BLaER1 treated with 17β-estradiol and CSF1 and Interleukin-3, amounts not matched to agents 10 nM and 100 nM (cell line): ENCODE results near the gene CCL16.

ENCODE experiments used
- H3K27ac ChIP-seq, 11 experiments: shearing (Covaris generic); formaldehyde crosslinking; 2 replicates each; pipeline ENCODE4 v1.8.1; 2022
- H3K27me3 ChIP-seq, 11 experiments: shearing (Covaris generic); formaldehyde crosslinking; 2 replicates each; pipeline ENCODE4 v1.8.1; 2022
- H3K36me3 ChIP-seq, 11 experiments: shearing (Covaris generic); formaldehyde crosslinking; 2 replicates each; pipeline ENCODE4 v1.8.1; 2022
- H3K4me1 ChIP-seq, 10 experiments: shearing (Covaris generic); formaldehyde crosslinking; 2 replicates each; pipeline ENCODE4 v1.8.1; 2022
- H3K4me2 ChIP-seq, 11 experiments: shearing (Covaris generic); formaldehyde crosslinking; 2 replicates each; pipeline ENCODE4 v1.8.1; 2022
- H3K4me3 ChIP-seq, 10 experiments: shearing (Covaris generic); formaldehyde crosslinking; 2 replicates each; pipeline ENCODE4 v1.8.1; 2022
- H3K9ac ChIP-seq, 11 experiments: shearing (Covaris generic); formaldehyde crosslinking; 2 replicates each; pipeline ENCODE4 v1.8.1; 2022
- H3K9me3 ChIP-seq, 11 experiments: shearing (Covaris generic); formaldehyde crosslinking; replicated peaks in 1 of 11; 2 replicates each; pipeline ENCODE4 v1.8.1; 2022
- H4K20me1 ChIP-seq, 11 experiments: shearing (Covaris generic); formaldehyde crosslinking; 2 replicates each; pipeline ENCODE4 v1.8.1; 2022
- Cebpa-rat ChIP-seq, 11 experiments: shearing (Covaris generic); IDR thresholded peaks; 2 replicates each; pipeline ENCODE4 v1.8.1; 2022

Gene CCL16

DNA sequence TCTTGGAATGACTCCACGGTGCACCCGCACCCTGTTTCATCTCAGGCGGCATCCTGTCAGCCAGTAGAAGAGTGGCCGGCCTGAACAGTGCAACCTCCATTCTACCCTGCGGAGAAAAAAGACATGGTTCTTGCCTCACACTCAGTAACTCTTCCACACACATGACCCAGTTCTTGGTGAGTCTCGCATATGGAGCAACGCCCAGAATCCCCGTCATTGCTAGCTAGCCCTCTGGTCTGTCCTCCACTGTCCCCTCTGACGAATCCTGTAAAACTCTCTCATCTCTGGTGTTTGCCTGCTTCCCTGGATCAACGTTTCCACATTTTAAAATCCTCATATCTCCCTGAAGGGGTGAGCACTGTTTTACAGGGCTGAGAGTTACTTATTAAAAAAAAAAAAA is 46.5 kb downstream of the CCL16 start:
- no peak overlapping the region for H3K4me2 ChIP-seq
- H3K27me3 ChIP-seq, result 0 out of 22 replicates have a peak, but pooled peaks cover 0 to 4% (median 0%) of the 10 kb centered on the region in 11 experiments
- H3K4me1 ChIP-seq, result peaks cover 12 to 19% (median 16%) of the 10 kb centered on the region in 10 experiments
- no peak overlapping the region for H3K9ac ChIP-seq
- no peaks in the 10 kb centered on the region for H4K20me1 ChIP-seq
- TF ChIP-seq Cebpa-rat (IDR thresholded peaks at IDR 0.05), result no peak
- H3K9me3 ChIP-seq, result no peaks in the 10 kb centered on the region; a peak in 1 of 22 replicates
- no peaks in the 10 kb centered on the region for H3K36me3 ChIP-seq
- no peak overlapping the region for H3K4me3 ChIP-seq
- no peak overlapping the region for H3K27ac ChIP-seq

DNA sequence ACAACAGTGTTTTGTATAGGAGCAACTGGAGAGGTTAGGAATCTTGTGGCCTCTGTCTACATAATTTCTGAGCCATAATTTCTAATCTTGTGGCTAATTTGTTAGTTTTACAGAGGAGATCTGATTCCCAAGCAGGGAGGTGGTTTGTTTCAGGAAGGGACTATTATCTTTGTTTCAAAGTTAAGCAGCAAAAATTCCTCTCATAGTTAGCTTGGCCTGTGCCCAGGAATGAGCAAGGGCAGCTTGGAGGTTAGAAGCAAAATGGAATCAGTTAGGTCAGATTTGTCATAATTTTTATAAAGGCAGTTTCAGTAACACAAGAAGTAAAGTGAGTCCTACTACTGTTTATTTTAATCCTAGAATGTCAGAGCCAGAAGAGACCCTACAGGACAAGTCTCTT is 48.7 kb downstream of the CCL16 start:
- no peaks in the 10 kb centered on the region for H3K36me3 ChIP-seq

DNA sequence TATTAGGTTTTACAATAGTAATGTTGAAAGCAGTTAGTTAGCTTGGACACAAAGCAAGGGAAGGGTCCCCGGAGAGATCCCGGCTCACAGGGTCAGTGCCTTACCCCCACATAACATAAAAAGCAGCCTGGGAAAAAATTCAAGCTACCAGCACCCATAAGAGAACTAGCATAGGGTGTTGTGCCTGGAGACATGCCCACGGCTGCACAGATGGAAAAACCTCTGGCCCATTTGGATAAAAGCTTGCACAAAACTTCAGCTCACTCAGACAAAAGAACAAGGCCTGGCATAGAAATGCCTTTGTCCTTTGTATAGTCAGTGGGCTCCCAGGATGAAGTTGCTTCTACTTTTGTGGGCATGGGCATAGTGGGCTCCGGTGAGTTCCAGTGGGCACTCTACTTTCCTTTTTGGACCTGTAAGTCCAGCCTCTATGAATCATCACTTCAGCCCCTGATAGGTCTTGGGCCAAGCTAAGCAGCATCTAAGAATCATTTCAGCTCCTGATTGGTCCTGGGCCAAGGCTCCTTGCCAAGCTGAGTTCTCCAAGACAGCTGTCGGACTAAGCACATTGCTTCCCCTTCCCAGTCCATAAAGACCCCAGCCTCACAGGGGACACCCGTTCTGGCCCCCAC is 49.4 kb downstream of the CCL16 start:
- 0 out of 22 replicates have a peak overlapping the region, but pooled peaks of 1 of the 11 experiments have one; percentile 90 for H3K4me2 ChIP-seq
- no peak overlapping the region for H3K9ac ChIP-seq
- no peaks in the 10 kb centered on the region for H3K36me3 ChIP-seq

More for the DNA sequence above, 48.7 kb downstream of the CCL16 start:
- Histone ChIP-seq H3K4me1 (peaks cover 13 to 23% (median 19%) of the 10 kb centered on the region in 10 experiments), H3K9ac (no peak overlapping the region), H3K4me3 (no peak overlapping the region), H3K9me3 (no peaks in the 10 kb centered on the region; a peak in 1 of 22 replicates), H3K27ac (no peak overlapping the region), H3K4me2 (no peak overlapping the region), H3K27me3 (0 out of 22 replicates have a peak, but pooled peaks cover 0 to 4% (median 0%) of the 10 kb centered on the region in 11 experiments), H4K20me1 (no peaks in the 10 kb centered on the region)
- TF ChIP-seq Cebpa-rat (IDR thresholded peaks at IDR 0.05), result no peak

DNA sequence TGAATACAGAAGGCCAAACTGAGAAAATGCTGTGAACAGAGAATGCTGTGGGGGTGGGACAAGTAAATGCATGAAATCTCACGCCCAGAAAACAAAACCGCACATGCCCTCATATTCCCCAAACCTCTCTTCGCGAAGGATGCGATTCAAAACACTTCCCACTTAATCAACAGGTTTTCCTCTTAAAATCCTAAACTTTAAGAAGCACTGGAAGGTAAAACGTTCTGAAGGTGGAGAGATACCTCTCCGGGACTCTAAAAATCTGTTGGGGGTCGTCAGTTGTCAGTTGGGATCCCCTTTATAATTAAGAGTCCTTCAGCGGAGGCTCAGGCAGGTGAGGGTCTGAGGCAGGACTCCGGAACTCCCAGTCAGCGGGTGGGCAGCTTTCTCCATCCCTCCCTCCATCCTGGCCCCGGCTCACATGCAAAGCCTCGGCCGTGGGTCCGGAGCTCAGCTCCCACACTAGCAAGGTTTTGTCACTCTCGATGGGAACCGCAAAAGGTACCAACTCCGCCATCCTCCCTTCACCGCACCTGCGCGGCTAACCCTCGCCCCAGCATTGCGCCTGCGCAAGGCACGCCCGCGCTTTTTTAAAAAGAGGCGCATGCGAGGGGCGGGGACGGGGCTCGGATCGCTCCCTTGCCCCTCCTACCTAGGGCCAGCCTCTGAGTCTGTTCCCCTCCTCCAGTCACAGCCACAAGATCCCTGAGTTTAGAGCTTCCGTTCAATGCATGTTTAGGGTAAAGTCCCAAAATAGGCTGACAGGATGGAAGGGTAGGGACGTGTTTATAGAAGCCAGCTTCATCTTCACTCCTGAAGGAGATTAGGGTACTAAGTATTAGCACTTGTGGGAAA is 50.9 kb downstream of the CCL16 start, which contains the start of gene RDM1:
TSS of gene RDM1 (minus strand) at position 563 of the 855 bp plus-strand sequence. CDS start at position 517, 46 bp downstream.
- Histone ChIP-seq H3K36me3 (no peaks in the 10 kb centered on the region), H4K20me1 (no peaks in the 10 kb centered on the region), H3K27ac (peak within 1 kb of the TSS in 7 of 11 experiments; percentile 4 to 53 (median 38); a peak in 11 of 22 replicates), H3K27me3 (0 out of 22 replicates have a peak, but pooled peaks cover 0 to 4% (median 0%) of the 10 kb centered on the region in 11 experiments), H3K4me3 (peak within 1 kb of the TSS; percentile 48 to 71 (median 62)), H3K4me1 (peaks cover 13 to 23% (median 19%) of the 10 kb centered on the region in 10 experiments), H3K4me2 (peak within 1 kb of the TSS; percentile 68 to 96 (median 91)), H3K9ac (peak within 1 kb of the TSS in 10 of 11 experiments; percentile 6 to 68 (median 60); a peak in 17 of 22 replicates), H3K9me3 (no peaks in the 10 kb centered on the region)
- no peak for TF ChIP-seq Cebpa-rat (IDR thresholded peaks at IDR 0.05)

More for the DNA sequence above, 49.4 kb downstream of the CCL16 start:
- Histone ChIP-seq H4K20me1 (no peaks in the 10 kb centered on the region), H3K27me3 (0 out of 22 replicates have a peak, but pooled peaks cover 0 to 4% (median 0%) of the 10 kb centered on the region in 11 experiments), H3K4me3 (no peak overlapping the region), H3K9me3 (no peaks in the 10 kb centered on the region; a peak in 1 of 22 replicates), H3K4me1 (peaks cover 13 to 23% (median 19%) of the 10 kb centered on the region in 10 experiments), H3K27ac (no peak overlapping the region)
- TF ChIP-seq Cebpa-rat (IDR thresholded peaks at IDR 0.05), result no peak

DNA sequence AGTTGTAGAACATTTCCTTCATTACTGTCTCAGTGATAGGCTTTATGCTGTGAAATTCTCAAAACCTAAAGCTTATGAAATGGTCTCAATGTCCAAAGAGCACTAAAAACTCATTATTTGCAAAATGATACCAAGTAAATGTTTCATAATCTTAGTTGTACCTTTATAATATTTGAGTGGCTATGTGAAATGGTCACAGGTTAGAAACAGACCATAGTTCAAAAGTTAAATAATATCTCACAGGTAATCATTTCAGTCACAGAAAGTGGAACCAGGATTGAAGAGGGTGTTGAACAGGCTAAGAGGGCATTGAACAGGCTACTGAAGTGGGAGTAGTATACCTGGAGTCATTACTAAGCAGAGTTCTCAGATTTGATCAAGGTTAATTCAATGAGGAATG is 53.6 kb downstream of the CCL16 start:
- no peak for TF ChIP-seq Cebpa-rat (IDR thresholded peaks at IDR 0.05)

More for the DNA sequence above, 53.6 kb downstream of the CCL16 start:
- Histone ChIP-seq H3K27ac (no peak overlapping the region), H3K4me1 (peaks cover 17 to 31% (median 19%) of the 10 kb centered on the region in 10 experiments), H3K27me3 (0 out of 22 replicates have a peak, but pooled peaks cover 0 to 4% (median 0%) of the 10 kb centered on the region in 11 experiments), H3K4me2 (no peak overlapping the region), H3K36me3 (peaks cover 0 to 16% (median 0%) of the 10 kb centered on the region in 11 experiments; a peak in 6 of 22 replicates), H3K4me3 (no peak overlapping the region), H3K9me3 (no peaks in the 10 kb centered on the region), H3K9ac (no peak overlapping the region), H4K20me1 (no peaks in the 10 kb centered on the region)
